GM21367 (cell line): ENCODE results near the gene KCNH6.

Experiments used
- ATAC-seq: cut with Tn5 transposase; IDR thresholded peaks from one replicate; pipeline ENCODE4 v1.9.1; 2021; ENCODE audit not compliant: unreplicated experiment

KCNH6 gene

GRCh38 chr17:63595132-63595531, 72.0 kb downstream of the KCNH6 start:
- ATAC-seq: no peak
